GM19043 (cell line): ENCODE data around the gene PRKD1.
"Not testable (repeated sequence)": the region's sequence is repeated elsewhere in the genome, so short reads cannot be mapped to it uniquely, and the experiment has no call there.

Source experiments
- ATAC-seq: cut with Tn5 transposase; IDR thresholded peaks from one replicate; pipeline ENCODE4 v1.9.1; 2021; ENCODE audit warnings: low read depth; ENCODE audit not compliant: unreplicated experiment

Gene PRKD1

DNA sequence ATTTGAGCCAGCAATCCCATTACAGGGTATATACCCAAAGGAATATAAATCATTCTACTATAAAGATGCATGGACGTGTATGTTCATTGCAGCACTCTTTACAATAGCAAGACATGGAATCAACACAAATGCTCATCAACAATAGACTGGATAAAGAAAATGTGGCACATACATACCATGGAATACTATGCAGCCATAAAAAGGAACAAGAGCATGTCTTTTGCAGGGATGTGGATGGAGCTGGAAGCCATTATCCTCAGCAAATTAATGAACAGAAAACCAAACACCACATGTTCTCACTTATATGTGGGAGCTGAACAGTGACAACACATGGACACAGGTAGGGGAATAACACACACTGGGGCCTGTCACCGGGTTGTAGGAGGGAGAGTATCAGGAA, 238.1 kb downstream of the PRKD1 start:
- ATAC-seq: not testable (repeated sequence)

DNA sequence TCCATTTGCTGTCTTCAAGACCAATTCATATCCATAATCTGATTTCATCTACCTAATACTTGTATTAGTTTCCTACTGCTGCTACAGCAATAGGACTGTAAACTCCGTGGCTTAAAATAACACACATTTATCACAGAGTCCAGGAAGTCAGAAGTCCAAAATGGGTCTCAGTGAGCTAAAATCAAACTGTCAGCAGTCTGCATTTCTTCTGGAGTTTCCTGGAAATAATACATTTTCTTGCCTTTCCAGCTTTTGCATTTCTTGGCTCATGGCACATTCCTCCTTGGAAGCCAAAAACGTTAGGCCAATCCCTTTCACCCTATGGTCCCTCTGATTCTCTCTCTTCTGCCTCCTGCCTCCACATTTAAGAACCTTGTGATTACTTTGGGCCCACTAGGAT, 239.8 kb downstream of the PRKD1 start:
- no peak for ATAC-seq

DNA sequence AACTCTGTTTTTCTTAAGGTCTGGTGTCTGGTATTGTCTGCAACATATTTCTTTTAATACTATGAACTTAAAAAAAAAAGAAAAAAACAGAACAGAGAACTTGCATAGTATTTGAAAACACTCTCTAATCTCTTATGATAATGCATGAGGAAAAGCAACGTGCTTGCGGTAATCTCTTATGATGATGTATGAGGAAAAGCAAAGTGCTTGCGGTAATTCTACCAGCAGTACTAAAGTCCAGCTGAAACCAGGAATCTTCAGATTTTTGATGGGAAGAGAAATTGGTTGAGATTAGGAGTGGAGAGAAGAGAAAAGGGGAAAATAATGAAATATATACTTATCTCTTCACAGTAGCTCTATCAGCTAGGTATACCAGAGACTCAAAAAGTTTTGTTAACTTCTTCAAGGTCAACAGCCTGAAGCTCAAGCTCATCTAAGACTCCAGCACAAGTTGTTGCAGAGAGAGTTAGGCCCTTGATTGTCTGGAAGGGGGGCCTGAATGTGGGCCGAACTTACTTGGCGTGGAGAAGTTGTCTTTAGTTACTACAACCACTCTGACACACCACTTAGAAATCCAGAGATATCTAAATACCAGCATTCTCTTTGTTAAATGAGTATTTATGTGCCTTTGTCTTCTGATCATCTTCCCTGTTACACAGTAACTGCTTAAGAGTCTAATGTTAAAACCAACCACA, 240.4 kb downstream of the PRKD1 start:
- ATAC-seq: no peak

DNA sequence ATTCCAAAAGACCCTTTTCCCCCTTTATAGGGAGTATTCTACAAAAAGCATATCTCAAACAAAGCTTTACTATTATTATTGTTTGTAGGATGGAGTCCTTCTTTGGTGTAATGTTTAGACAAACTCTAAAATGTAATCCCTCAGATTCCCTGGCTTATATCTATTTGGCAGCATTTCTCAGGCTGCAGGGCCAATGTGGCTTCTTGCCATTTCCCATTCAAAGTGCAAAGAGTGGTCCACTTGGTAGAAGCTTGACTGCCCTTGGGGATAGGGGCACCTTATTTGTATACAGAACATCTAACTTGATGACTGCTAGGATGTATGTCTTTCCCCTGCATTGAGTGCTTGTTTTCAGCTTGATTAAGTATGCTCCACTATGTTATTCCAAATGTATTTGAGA, 242.7 kb downstream of the PRKD1 start:
- ATAC-seq: no peak

DNA sequence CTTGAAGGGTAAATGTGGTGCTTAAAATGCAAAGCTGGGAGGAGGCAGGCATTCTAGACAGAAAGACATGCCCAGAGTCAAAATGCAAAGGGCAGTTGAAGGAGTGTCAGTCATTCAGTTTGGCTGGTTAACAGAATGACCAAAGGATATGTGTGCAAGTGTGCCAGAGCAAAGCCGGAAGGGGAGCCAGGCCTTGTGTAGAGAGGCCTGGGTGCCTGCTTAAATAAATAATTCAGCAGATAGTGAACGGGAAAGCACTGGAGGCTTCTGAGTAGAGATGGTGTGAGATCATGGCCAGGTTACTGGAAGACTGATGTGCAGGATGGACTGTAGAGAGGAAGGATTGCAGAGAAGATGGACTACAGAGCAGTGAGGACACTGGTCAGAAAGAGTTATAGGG, 244.9 kb downstream of the PRKD1 start:
- no peak for ATAC-seq

DNA sequence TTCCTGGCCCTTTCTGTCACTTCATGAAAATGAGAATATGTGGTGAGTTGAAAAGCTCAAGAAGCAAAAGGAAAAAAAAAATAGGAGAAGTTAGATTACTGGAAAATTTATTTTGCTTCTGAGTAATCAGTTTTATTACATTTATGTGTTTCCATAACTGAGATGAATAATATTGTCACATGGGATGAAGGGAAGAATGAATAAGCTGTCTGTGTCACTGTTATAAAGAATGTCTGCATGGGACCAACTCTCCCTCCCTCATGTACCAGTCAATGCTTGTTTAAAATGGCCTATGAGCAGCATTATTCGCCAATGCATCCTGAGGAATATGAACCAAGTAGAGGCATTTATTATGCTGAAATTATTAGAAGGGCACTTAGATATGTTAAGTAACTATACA, 246.3 kb downstream of the PRKD1 start:
- no peak for ATAC-seq

DNA sequence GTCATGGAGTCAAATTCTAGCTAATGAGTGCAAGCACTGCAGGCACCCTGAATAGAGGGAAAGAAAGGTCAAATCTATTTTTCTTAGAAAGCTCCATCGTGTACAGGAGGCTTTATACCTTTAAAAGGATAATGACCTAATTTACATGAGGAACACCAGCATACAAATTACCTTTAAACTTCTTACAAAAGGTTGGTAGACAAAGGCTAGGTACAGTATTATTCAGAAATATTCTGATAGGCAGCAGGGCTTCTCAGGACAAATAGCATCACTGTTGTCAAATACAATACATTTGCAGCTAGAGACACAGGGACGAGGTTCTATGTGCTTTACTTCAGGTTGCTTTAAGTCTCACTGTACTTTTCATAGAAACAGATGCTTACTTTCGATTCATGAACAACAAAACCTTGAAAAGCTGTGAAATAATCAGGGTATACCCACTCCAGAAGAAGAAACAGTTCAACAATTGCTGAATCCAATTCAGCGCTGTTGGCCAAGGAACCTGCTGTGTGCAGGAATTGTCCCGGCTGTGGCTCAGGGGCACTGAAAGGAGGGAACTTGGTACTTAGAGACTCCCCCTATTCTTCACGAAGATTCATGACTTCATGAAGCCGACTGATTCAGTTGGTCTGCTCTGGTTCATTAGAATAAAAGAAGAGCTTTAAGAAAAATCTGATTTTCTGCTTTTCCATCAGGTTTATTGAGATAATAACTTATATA, 252.9 kb downstream of the PRKD1 start:
- ATAC-seq: no peak

DNA sequence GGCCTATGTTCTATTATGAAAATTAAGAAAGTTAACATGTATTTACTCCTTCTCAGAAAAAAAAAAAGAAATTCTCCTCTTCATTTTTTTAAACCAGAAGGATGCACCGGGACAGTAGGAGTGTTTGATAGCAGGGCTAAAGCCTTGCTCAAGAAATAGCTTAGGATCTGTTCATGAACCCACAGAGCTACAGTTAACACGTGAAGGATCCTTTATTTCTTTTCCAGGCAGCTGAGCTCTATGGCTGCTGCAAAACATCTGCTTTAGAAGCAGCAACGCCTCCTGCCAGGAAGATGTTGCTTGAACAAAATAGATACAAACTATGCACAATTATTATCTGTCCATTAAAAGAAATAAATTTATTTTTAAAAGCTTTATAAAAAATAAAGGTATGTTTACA, 254.8 kb downstream of the PRKD1 start:
- no peak for ATAC-seq

DNA sequence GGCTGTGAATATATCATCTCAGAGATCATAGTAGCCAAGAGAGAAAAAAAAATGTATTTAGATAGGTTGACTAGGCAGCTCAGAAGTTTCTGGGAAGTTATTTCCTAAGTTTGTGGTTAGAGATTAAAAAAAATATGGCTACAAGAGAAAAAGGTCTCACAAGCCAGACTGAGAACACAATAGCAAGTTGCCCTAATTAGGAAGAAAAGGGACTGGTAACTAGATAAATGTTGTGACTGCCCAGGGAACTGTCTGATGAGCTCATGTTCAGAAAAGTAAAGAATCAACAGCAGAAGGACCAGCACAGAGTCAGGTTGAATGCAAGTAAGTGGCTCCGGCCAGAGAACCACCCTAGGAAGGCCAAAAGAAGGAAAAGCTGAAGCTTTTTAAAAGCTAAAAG, 256.6 kb downstream of the PRKD1 start:
- ATAC-seq: no peak

DNA sequence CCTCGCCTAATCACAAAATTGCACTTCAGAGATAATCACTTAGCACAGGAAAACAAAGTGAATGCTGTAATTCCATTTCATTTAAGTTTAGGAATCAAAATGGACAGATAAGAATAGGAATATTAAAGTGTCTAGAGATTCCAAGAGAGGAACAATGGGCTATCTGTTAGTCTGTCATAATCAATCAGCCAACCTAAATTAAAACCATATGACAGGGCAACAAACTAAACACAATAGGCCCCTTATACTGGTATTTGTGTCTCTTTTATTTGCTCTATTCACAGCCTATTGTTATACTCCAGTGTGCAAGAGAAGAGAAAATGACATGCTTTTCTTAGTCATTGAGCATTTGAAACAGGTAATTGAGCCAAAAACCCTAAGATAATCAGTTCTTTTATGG, 259.4 kb downstream of the PRKD1 start:
- no peak for ATAC-seq

DNA sequence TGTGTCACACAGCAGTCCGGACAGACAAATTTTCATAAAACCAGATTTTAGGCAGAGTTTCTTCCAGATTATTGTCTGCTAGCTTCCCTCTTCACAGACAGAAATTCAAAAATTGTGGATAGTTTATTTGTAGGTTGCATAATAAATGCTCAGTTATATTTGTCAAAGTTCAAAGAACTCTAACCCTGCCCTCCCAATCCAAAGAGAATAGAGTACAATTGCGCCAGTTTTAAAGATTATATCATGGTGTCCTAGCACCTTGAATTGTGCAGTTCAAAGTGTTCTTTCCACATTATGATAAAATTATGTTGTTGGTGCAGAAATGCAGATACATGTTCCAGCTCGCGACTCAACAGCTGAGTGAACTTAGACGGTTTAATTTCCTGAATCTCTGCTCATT, 263.1 kb downstream of the PRKD1 start:
- ATAC-seq: no peak

DNA sequence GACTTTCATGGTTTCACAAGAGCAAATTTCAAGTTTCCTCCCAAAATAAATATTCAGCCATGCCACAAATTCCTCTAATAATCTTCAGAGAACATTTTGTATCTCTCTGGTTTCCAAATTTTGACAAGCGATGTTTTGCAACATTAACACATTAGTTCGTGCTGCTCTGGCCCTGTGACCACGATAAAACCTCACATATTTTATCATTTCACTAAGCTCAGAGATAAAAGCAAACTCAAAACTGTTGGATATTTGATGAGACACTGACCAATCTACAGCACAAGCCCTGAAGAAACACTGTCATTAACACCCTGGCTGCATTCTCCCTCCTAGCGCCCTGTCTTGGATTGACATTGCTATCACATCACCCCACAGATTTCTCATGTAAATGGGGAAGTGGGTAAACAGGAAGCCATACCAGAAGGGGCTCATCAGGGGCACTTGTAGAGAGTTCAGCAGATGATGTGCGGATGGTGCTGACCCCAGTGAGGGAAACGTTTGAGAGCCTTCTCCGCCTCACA, 264.3 kb downstream of the PRKD1 start:
- no peak for ATAC-seq

DNA sequence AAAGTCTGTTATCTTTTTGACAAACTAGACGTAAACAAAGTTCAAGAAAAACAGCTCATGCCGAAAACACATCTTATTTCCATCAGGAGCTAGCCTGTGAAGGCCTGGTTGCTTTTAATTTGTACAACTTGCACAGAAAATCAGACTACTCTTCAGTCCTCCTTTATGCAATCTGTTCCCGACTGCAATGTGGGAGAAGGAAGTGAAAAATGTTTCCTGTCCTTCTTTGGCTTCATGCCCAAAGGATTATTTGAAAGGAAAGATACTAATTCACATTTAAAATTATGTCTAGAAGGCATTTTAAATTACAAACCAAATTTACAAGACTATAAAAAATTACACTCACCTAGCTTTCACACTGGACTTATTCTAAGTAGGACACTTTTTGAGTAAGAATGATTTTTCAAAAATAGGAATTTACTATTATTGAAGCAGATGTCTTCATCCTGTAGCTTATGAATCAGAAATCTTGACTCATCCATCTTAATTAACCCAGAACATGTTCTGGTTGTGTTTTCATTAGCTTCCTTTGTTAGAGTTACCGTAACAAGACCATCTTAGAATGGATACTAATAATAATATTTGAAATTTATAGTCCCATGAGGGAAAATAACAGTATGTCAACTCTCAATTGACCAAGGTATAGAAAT, 272.6 kb downstream of the PRKD1 start:
- no peak for ATAC-seq

DNA sequence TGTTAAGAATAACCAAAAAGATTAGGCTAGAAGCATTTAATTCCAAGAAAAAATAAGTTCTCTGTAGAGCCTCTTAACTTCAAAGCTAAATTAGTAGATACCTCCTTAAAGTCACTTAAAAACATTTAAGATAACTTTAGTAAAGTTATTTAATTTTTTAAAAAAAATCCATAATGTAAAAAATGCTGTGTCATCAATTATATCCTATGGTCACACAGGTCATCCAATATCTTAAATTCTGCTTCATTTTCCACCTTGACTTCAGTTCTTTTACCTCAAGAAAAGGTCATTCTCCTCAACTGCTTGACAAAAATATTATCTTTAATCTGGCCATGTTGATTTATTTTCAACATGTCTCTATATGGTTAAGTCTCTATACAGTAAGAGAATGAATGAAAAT, 274.3 kb downstream of the PRKD1 start:
- no peak for ATAC-seq

DNA sequence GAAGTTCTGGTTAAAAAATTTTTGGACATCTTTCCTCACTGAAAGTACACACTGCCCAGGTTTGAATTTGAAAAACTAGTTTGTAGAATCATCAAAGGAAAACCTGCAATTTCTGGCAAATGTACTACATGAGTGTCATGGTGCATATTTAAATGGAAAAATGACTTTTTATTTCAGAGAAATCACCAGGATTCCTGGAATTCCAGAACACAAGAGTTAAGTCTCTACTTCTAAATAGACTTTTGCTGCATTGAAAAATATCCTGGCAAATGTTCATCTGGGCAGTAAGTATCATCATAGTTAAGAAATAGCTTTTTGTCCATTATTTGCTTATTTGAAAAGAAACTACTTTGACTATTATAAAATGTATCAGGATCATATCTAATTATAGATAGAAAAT, 275.1 kb downstream of the PRKD1 start:
- no peak for ATAC-seq

DNA sequence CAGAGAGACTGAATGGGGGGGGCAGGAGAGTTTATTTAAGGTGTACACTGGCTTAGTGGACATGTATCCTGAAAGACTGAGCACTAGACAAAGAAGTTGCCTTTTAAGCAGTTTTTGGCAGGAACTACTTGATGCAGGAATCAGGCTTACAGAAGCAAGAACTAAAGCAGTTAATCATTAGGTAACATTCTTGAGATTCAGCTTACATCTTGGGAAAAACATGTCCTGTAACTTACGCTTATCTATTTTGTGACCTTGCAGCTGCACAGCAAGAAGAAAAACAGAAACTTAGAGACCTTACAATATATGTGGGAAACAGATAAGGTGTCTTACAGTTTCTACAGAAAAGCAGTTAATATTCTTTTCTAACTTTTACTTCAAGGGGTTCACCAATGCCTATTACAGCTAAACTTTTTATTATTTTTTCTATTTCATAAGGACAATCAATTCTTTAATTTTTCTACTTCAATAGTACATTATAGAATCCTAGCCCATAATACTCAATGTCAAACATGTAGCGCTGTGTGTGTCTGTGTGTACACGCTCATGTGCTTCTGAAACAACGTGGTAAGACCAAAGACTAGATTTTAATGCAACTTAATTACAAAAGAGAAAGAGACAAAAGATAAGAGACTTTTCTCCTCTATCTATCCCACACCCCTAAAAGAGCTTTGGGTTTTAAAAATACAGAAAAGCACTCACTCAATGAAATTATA, 276.9 kb downstream of the PRKD1 start:
- ATAC-seq: no peak

DNA sequence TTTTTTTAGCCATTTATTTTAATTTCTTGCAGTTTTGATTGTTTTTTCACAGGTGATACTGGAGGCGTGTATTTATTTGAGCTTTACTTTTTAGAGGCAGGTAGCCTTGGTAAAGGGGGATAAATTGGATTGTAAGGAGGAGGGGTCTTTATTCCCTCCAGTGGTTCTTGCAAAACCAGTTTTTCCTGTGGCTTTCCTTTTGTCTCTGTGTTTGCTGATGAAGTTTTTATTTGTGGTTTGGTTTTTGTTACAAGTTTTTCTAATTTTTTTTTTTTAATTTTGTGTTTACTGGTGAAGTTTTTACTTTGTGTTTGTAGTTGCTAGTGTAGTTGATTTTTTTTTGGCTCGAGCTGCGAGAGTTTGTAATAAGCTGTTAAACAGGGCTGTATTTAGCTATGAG, 278.5 kb downstream of the PRKD1 start:
- ATAC-seq: no peak

DNA sequence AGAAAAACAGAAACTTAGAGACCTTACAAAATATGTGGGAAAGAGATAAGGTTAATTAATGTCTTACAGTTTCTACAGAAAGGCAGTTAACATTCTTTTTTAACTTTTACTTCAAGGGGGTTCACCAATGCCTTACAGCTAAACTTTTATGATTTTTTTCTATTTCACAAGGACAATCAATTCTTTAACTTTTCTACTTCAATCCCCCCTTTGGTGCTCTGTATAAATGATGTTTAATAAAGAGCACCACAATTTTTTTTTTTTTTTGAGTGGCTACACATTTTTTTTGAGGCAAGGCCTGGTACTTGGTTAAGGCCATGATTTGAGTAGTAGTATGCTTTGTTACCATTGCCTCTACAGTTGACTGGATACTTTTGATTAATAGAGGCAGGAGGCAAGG, 279.6 kb downstream of the PRKD1 start:
- ATAC-seq: no peak

DNA sequence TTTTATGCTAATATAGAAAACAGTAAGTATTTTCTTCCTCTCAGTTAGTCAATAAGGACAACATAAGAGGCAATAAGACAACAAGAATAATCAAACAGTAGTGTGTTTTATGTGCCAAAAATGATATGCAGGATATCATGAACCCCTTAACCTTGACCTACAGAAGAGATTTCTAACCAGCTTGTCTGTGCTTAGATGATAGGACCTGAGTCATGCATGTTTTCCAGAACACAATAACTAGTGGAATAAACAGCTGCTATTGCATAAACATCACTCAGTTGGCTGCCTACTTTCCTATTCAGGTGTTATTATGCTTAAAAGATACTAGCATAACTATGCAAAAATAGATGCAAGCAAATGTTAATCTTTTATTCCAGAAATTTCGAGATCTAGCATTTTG, 282.5 kb downstream of the PRKD1 start:
- ATAC-seq: no peak

DNA sequence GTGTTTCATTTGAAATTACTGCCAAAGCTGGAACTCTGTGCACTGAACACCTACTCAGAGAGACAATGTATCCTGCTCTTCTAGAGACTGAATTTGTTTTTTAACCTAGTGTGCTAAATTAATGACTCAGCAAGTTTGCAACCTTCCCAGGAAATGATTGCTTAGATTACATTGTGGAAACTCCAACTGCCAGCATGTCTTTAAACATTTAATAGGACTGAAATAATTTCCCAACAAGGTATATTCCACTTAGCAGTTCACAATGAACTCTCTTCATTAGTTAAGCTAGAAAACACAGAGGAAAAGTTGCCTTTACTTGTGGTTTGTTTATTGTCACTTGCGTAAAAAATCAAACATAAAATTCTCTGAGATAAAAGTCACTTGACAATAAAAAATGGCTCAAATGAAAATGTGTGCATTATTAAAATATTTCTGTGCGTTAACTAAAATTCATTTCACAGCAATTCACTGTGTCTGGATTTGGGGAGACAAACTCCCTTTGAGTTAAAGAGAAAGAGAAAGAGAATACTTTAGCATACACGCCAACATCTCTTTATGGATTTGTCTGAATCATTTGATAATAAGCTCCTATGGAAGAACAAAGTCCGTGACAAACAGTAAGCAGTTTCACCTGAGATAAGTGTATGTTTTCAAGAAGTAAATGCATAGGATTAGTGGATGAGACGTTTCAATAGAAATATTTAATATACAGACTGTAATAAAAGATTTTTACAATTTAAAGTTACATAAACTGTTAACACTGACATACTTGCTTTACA, 284.0 kb downstream of the PRKD1 start:
- ATAC-seq: no peak
